KBM-7 (cell line): ENCODE data around the gene PRLH.

Experiments used
- DNase-seq: peaks from one replicate; pipeline ENCODE4 v3.0.0-alpha.2; 2015
- in situ Hi-C: fragments of 300-500 bp; cut with MboI; formaldehyde crosslinking; loops from 2 replicates; pipeline ENCODE4 v1.14.3; 2020; ENCODE audit warnings: low sequenced_read_pairs, low pct_unique_long_range_greater_than_20kb, mixed read lengths

Gene PRLH

DNA sequence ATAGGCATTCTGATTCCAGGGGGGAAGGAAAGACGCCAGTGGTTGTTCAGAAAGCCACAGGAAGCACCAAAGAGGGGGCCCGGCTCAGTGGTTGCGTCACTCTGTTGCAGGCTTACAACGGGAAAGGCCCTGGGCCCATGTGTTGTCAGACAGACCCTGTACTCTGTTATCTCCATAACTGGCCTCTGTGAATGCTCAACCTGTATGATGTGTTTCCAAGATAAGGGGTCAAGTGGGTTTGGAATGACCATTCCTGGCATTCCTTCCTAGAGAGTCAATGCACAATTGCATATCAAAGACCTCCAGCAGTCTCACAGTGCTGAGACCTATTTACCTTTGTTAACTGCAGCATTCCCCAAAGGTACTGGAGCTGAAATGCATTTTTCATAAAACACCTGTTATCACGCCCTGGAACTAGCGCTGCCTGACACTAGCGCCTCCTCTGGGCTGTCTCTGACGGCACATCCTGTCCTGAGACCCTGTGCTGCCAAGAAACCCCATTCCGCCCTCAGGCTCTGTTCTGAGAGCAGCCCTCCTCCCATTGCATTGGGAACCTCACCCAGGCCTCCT, 47.9 kb downstream of the PRLH start:
- peak; percentile 68 for DNase-seq
- in situ Hi-C loops = no loop called here

GRCh38 chr2:237615631-237616249, 49.4 kb downstream of the PRLH start:
- no peak for DNase-seq
- in situ Hi-C loops = no loop called here

DNA sequence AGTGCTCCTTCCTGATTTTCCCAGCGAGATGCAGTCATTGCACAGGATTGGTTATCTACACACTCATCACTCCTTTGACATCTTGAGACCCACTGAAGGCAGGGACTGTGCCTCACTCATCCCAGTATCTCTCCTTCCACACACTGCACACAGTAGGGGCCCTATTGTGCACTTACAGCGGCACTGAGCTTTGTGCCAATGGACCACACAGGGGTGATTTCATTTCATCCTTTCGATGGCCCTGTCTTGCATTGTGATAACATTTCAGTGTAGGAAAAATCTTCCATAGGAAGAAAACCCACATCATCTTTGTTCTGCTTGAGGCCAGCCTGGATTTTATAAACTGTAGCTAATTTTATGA, 50.0 kb downstream of the PRLH start:
- DNase-seq = no peak
- in situ Hi-C loops = no loop called here
